Measurements from ENCODE around the gene FZD2.
A peak's percentile ranks its signal among the peaks of the same experiment; 100 is the strongest.

Gene FZD2

GRCh38 chr17:44607836-44608690 lies 50.8 kb downstream of the FZD2 start:
- DNase-seq, result peak; percentile 93

GRCh38 chr17:44608727-44609435 lies 51.6 kb downstream of the FZD2 start:
- no peak for DNase-seq

DNA sequence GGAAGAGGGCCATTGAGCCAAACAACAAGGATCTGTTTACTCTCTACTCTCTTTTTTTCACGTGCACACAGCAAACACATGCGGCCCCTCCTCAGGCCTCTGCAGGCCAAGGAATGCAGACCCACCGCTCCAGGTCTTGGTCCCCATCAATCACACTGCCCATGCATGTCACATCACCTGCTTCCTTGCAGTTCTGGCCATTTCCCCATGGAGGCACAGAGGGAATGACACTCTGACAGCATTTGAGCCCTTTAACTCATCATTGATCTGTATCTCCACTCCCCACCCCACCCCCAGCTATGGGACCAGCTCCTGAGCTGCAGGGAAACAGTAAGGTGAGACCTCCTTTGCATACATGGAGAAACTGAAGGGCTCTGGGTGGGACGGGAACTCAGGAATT lies 53.0 kb downstream of the FZD2 start:
- DNase-seq, result no peak

Measured in fibroblast of skin of back (primary cell).